GM12801 (cell line): ENCODE measurements around the gene MRPL1.

Experiments
- CTCF ChIP-seq: IDR thresholded peaks from one replicate; pipeline ENCODE4 v1.5.1; 2011; ENCODE audit warnings: control low read depth; ENCODE audit not compliant: insufficient read length; ENCODE audit errors: extremely low read depth

Gene MRPL1

GRCh38 chr4:77862478-77863216, at the start of gene MRPL1:
Gene MRPL1 (plus strand): TSS chr4:77862830. CDS start chr4:77862849, 19 bp downstream.
- TF ChIP-seq CTCF = no peak

GRCh38 chr4:77815636-77816035, 47.0 kb upstream of the MRPL1 start:
- TF ChIP-seq CTCF = no peak

GRCh38 chr4:77816546-77816945, 46.1 kb upstream of the MRPL1 start:
- no peak for TF ChIP-seq CTCF

GRCh38 chr4:77817304-77818072, 45.1 kb upstream of the MRPL1 start:
- TF ChIP-seq CTCF = no peak

- TF ChIP-seq CTCF = no peak
These were observed 44.5 kb upstream of the MRPL1 start for GRCh38 chr4:77818073-77818601.

- no peak for TF ChIP-seq CTCF
These were observed 43.8 kb upstream of the MRPL1 start, which contains the start of gene CNOT6L for GRCh38 chr4:77818602-77819403. Gene CNOT6L (minus strand): TSS chr4:77819368. CDS start chr4:77819308, 60 bp downstream.
